Measurements from ENCODE around the gene DGLUCY. TPM values are rescaled to one million over a fixed set of nuclear protein-coding genes. Genes with fewer than 3 reads are reported as not detected.

Gene DGLUCY
- total and polyA plus RNA-seq, 2 experiments from 2014 or later, result 44.8 to 51.3 TPM

- TF ChIP-seq EZH2 (IDR thresholded peaks at IDR 0.05; ENCODE audit: borderline replicate concordance) (no peak), CTCF (IDR thresholded peaks at IDR 0.05; ENCODE audit: poor library complexity) (no peak), EZH2phosphoT487 (IDR thresholded peaks at IDR 0.05; ENCODE audit: low read depth, severe bottlenecking, unreplicated experiment) (no peak)
- no peaks in the 10 kb centered on the region for H3K36me3 ChIP-seq (replicated peaks; ENCODE audit: insufficient read depth, low read depth)
- no peaks in the 10 kb centered on the region for H4K20me1 ChIP-seq (ENCODE audit: insufficient read depth, poor library complexity, severe bottlenecking)
- H3K4me1 ChIP-seq (ENCODE audit: insufficient read depth), result no peaks in the 10 kb centered on the region
- no peak for DNase-seq (ENCODE audit: low spot score)
- no peaks in the 10 kb centered on the region for H3K27me3 ChIP-seq
- no peak overlapping the region for H3K27ac ChIP-seq
- 97% methylated on average over 2 of the region's 2 CpGs for WGBS (ENCODE audit: low lambda C conversion rate, missing lambda C conversion rate)
- no peaks in the 10 kb centered on the region for H3K9me2 ChIP-seq (replicated peaks; ENCODE audit: insufficient read depth)
- H3K4me2 ChIP-seq, result no peak overlapping the region
- no peaks in the 10 kb centered on the region for H3K79me2 ChIP-seq
- no peak overlapping the region for H3K4me3 ChIP-seq
- no peaks in the 10 kb centered on the region for H3K9me3 ChIP-seq (ENCODE audit: low read depth)
- H2AFZ ChIP-seq, result no peak overlapping the region
Measured at GRCh38 chr14:91232603-91233002, 118.7 kb downstream of the DGLUCY start.

DNA sequence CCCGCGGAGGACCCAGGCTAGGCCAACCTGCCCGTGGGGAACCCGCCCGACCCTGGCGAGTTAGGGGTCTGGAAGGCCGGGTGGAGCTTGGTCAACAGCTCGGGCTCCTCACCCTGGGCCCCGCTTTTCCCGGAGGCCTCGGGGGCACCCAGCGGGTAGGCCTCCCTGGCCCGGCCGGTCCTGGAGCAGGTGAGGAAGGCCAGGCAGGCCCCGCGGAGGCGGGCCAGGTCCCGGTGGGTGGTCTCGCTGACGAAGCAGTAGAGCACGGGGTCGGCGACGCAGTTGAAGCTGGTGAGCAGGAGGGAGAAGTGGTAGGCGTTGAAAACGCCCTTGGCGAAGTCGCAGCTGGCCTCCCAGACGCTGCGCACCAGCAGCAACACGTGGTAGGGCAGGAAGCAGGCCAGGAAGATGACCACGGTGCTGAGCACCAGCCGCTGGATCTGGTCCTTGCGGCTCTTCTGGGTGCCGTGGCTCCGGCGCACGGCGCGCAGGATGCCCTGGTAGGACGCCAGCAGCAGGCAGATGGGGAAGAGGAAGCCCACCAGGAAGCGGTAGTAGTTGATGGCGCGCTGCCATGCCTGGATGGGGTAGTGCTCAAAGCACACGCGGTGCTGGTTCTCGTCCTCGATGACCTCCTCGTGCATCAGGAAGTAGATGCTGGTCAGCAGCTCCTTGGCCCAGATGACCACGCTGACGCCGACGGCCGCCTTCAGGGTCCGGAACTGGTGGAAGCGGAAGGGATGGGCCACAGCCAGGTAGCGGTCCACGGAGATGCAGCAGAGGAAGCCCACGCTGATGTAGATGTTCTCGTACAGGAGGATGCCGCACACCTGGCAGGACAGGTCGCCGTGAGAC lies 120.3 kb downstream of the DGLUCY start:
- H2AFZ ChIP-seq, result no peak overlapping the region
- no peaks in the 10 kb centered on the region for H4K20me1 ChIP-seq (ENCODE audit: insufficient read depth, poor library complexity, severe bottlenecking)
- H3K4me1 ChIP-seq (ENCODE audit: insufficient read depth), result no peaks in the 10 kb centered on the region
- TF ChIP-seq EZH2phosphoT487 (IDR thresholded peaks at IDR 0.05; ENCODE audit: low read depth, severe bottlenecking, unreplicated experiment), result no peak
- no peak for TF ChIP-seq CTCF (IDR thresholded peaks at IDR 0.05; ENCODE audit: poor library complexity)
- TF ChIP-seq EZH2 (IDR thresholded peaks at IDR 0.05; ENCODE audit: borderline replicate concordance), result no peak
- no peak overlapping the region for H3K4me2 ChIP-seq
- H3K79me2 ChIP-seq, result no peaks in the 10 kb centered on the region
- H3K27ac ChIP-seq, result no peak overlapping the region
- WGBS (ENCODE audit: low lambda C conversion rate, missing lambda C conversion rate), result 97% methylated on average over 62 of the region's 63 CpGs
- no peaks in the 10 kb centered on the region for H3K9me2 ChIP-seq (replicated peaks; ENCODE audit: insufficient read depth)
- DNase-seq (ENCODE audit: low spot score), result no peak
- no peaks in the 10 kb centered on the region for H3K9me3 ChIP-seq (ENCODE audit: low read depth)
- H3K27me3 ChIP-seq, result no peaks in the 10 kb centered on the region
- H3K4me3 ChIP-seq, result no peak overlapping the region
- H3K36me3 ChIP-seq (replicated peaks; ENCODE audit: insufficient read depth, low read depth), result no peaks in the 10 kb centered on the region

DNA sequence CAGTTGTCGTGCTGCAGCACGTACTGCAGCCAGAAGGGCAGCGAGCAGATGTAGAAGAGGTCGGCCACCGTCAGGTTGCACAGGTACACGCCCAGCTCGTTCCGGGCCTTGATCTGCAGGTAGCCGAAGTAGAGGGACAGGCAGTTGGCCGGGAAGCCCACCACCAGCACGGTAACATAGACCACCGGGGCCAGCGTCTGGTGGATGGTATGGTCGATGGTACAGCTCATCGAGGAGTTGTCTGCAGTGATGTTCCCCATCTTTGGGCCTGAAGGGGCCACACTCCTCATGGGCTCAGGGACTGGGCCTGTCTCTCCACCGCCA lies 120.9 kb downstream of the DGLUCY start:
- Histone ChIP-seq H3K4me2 (no peak overlapping the region), H4K20me1 (ENCODE audit: insufficient read depth, poor library complexity, severe bottlenecking) (no peaks in the 10 kb centered on the region), H3K36me3 (replicated peaks; ENCODE audit: insufficient read depth, low read depth) (no peaks in the 10 kb centered on the region), H3K27ac (no peak overlapping the region), H3K9me2 (replicated peaks; ENCODE audit: insufficient read depth) (no peaks in the 10 kb centered on the region), H3K4me3 (no peak overlapping the region), H3K27me3 (no peaks in the 10 kb centered on the region), H3K4me1 (ENCODE audit: insufficient read depth) (no peaks in the 10 kb centered on the region), H3K79me2 (no peaks in the 10 kb centered on the region), H2AFZ (no peak overlapping the region), H3K9me3 (ENCODE audit: low read depth) (no peaks in the 10 kb centered on the region)
- DNase-seq (ENCODE audit: low spot score), result no peak
- whole genome bisulfite sequencing (ENCODE audit: low lambda C conversion rate, missing lambda C conversion rate), result 97% methylated on average over 16 of the region's 16 CpGs
- TF ChIP-seq CTCF (IDR thresholded peaks at IDR 0.05; ENCODE audit: poor library complexity) (no peak), EZH2 (IDR thresholded peaks at IDR 0.05; ENCODE audit: borderline replicate concordance) (no peak), EZH2phosphoT487 (IDR thresholded peaks at IDR 0.05; ENCODE audit: low read depth, severe bottlenecking, unreplicated experiment) (no peak)
